Medulla oblongata (tissue), 1 donor: ENCODE measurements around the gene HMG20B.
"Not testable (repeated sequence)": the region's sequence is repeated elsewhere in the genome, so short reads cannot be mapped to it uniquely, and the experiment has no call there.

Experiments used
- DNase-seq: peaks from one replicate; pipeline ENCODE4 v3.0.0-alpha.2; 2015; ENCODE audit errors: extremely low spot score

The HMG20B gene

DNA sequence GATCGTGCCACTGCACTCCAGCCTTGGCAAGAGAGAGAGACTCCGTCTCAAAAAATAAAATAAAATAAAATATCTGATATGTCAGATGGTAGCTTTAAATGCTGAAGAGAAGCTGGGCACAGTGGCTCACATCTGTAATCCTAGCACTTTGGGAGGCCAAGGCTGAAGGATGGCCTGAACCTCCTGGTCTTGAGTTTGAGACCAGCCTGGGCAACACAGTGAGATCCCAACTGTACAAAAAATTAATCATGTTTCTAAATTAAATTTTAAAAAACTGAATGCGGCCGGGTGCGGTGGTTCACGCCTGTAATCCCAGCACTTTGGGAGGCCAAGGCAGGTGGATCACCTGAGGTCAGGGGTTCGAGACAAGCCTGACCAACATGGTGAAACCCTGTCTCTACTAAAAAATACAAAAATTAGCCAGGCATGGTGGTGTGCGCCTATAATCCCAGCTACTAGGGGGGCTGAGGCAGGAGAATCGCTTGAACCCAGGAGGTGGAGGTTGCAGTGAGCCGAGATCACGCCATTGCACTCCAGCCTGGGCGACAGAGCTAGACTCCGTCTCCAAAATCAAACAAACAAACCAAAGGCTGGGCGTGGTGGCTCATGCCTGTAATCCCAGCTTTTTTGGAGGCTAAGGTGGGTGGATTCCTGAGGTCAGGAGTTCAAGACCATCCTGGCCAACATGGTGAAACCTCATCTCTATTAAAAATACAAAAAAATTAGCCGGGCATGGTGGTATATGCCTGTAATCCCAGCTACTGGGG, 11.5 kb downstream of the HMG20B start:
- DNase-seq: not testable (repeated sequence)

- no peak for DNase-seq
These were observed 12.8 kb downstream of the HMG20B start, which contains the start of gene GIPC3 for GRCh38 chr19:3585301-3586126. Gene GIPC3, plus strand, starts transcription at chr19:3585478. Its CDS starts 120 bp downstream, at chr19:3585598.

- no peak for DNase-seq
These were observed 13.4 kb downstream of the HMG20B start for GRCh38 chr19:3586127-3586626.

DNA sequence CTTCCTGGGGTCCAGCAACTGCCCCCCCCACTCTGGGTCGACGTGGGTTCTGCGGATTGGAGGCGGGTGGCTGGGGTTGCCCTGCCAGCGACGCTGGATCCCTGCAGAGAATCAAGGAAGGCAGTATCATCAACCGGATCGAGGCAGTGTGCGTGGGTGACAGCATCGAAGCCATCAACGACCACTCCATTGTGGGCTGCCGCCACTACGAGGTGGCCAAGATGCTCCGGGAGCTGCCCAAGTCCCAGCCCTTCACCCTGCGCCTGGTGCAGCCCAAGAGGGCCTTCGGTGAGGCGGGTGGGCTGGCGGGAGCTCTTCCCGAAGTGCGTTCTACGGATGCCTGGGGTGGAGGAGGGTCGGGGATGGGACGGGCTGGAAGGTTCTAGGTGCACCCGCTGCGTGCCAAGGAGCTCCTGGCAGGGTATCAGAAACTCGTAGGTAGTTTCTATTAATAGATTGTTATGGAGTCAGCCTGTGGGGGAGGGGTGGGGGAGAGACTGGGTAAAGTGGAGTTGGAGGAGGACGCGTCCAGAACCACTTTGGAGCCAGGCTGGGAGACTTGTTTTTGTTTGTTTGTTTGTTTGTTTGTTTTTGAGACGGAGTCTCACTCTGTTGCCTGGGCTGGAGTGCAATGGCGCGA, 14.1 kb downstream of the HMG20B start:
- no peak for DNase-seq

GRCh38 chr19:3589439-3589838, 16.7 kb downstream of the HMG20B start:
- no peak for DNase-seq

DNA sequence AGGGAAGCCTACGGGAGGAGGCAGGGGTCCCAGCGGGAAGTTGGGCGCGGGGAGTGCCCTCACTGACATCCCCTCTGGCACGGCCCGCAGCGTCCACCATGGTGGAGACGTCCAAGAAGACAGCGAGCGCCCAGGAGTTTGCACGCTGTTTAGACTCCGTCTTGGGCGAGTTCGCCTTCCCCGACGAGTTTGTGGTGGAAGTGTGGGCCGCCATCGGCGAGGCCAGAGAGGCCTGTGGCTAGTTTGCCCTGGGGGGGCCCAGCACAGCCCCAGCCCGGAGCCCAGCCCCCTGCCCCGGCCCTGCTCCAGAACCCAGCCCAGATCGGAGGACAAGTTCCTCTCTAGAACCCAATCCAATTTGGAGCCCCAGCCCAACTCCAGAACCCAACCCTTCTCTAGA, 17.2 kb downstream of the HMG20B start:
- no peak for DNase-seq

DNA sequence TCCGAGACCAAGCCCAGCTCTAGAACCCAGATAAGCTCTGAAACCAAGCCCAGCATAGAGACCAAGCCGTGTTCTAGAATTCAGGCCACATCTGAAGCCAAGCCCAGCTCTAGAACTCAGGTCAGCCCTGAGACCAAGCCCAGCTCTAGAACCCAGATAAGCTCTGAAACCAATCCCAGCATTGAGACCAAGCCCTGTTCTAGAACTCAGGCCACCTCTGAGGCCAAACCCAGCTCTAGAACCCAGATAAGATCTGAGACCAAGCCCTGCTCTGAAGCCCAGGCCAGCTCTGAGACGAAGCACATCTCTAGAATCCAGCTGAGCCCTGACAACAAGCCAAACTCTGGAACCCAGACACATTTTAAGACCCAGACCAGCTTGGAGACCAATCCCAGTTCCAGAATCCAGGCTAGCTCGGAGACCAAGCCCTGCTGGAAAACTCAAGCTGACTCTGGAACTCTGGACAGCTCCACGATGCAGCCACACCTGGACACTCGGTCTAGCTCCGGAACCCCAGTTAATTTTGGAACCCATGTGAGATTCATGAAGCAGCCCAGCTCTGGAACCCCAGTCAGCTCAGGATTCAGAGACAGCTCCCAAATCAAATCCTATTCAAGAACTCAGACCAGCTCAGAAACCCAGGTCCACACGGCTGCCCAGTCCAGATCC, 18.4 kb downstream of the HMG20B start:
- no peak for DNase-seq

GRCh38 chr19:3591876-3592613, 19.3 kb downstream of the HMG20B start:
- DNase-seq: no peak

- DNase-seq: no peak
These were observed 20.4 kb downstream of the HMG20B start for GRCh38 chr19:3593156-3593555.

GRCh38 chr19:3595521-3596061, 22.8 kb downstream of the HMG20B start:
- DNase-seq: no peak

GRCh38 chr19:3599776-3600187, 27.0 kb downstream of the HMG20B start:
- no peak for DNase-seq

DNA sequence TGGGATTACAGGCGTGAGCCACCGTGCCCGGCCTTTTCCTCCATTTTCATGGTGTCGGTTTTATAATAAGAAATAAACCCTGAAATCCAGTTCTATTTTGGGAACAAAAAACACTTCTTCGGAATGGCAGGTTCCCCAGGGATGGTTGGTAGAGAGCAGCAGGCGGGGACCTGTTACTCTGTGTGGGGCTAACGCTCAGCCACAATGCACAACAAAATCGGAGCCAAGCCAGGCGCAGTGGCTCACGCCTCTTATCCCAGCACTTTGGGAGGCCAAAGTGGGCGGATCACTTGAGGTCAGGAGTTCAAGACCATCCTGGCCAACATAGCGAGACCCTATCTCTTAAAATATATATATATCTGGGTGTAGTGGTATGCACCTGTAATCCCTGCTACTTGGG, 28.3 kb downstream of the HMG20B start:
- DNase-seq: no peak

- no peak for DNase-seq
These were observed 30.5 kb downstream of the HMG20B start for GRCh38 chr19:3603121-3603811.

DNA sequence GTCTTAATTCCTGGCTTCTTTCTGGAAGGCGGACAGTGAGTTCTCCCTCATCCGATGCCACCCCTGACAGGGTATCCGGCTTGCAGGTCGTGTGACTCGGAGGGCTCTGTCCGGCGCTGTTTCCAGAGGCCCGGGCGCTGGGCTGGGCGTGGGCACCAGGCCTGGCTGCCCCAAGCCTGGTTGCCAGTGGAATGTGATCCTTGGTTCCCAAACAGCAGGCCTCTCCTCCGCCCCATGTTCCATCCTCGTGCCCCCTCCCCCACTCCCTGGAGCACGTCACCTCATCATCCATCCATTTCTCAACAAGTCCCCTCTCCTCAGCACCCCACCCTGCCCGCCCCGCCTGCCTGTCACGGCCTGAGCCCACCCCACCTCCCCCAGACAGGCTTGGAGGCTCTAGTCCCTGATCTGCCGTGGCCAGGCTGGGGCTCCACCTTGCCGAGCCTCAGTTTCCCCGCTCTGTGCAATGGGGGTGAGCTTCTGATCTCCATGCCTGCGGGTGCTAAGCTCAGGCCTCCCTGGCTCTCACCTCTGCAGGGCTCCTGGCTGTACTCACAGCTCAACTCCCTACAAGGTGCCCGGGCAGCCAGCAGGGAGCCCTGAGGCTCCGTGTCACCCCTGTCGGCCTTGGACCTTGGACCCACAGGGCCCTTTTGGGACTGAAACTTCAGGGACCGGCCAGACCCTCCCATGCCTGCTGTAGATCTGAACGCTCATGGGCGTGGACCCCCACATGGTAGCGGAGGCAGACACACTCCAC, 31.7 kb downstream of the HMG20B start:
- no peak for DNase-seq

- DNase-seq: no peak
These were observed 32.2 kb downstream of the HMG20B start for GRCh38 chr19:3604987-3605343.

DNA sequence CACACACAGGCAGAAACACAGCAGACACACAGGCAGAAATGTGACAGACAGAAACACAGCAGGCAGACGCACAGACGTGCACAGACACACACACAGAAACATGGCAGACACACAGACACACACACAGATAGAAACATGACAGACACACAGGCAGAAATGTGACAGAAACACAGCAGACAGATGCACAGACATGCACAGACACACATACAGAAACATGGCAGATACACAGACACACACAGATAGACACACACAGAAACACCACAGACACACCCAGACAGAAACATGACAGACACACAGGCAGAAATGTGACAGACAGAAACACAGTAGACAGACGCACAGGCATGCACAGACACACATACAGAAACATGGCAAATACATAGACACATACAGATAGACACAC, 32.6 kb downstream of the HMG20B start:
- no peak for DNase-seq

DNA sequence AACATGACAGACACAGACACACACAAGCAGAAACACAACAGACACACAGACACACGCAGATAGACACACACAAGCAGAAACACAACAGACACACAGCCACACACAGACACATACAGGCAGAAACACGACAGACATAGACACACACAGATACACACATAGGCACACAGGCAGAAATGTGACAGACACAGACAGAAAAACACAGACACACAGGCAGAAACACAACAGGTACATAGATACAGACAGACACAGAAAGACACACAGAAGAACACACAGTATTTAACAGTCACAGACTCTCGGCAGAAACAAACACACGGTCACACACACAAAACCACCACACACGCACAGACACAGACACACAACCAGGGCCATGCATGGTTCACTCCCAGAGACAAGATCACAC, 33.0 kb downstream of the HMG20B start:
- no peak for DNase-seq

DNA sequence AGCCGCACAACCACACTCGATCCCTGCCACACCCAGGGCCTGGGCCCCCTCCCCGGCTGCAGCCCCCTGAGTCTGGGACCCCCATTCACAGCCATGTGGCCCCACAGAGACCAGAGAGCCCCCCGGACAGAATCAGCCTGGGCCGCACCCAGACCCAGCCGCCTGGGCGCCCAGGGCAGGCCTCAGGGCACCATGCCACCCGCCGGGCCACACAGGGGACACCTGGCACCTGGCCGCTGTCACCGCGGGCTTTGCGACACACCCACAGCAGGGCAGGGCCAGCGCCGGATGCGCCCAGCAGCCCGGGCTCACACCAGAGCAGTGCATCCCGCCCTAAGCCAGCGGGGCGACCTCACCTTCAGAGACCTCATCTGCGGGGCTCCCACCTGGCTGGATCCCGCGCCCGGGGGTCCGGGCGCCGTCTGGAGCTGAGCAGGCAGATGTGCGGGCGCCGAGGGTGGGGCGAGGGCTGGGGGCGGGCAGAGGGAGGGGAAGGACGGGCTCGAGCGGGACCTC, 33.5 kb downstream of the HMG20B start:
- no peak for DNase-seq

- peak; percentile 24 for DNase-seq
These were observed 34.0 kb downstream of the HMG20B start, which contains the start of gene TBXA2R for GRCh38 chr19:3606690-3607289. Gene TBXA2R, minus strand, starts transcription at chr19:3606875. Its CDS starts 6,241 bp downstream, at chr19:3600634.
